Gastroesophageal sphincter (tissue), 3 donors: ENCODE data around the gene GMPR.

Experiments used
- CTCF ChIP-seq, 4 experiments: fragments of 200-600 bp in 2 of 4; fragments of 450-650 bp in 2 of 4; sonication (generic) in 1 of 4; IDR thresholded peaks; one replicate each; pipeline ENCODE4 v1.5.1; 2017 to 2019; ENCODE audit warnings: antibody characterized with exemption in 4 of 4, mild to moderate bottlenecking in 2 of 4, moderate library complexity in 2 of 4
- EP300 ChIP-seq: sonication (generic); formaldehyde crosslinking; IDR thresholded peaks from one replicate; pipeline ENCODE4 v1.6.1; 2017; ENCODE audit warnings: antibody characterized with exemption, mild to moderate bottlenecking
- POLR2A ChIP-seq, 2 donors: fragments of 450-650 bp; IDR thresholded peaks; one replicate each; pipeline ENCODE4 v1.6.1; 2017; ENCODE audit warnings: antibody characterized with exemption in 2 of 2, mild to moderate bottlenecking in 2 of 2, moderate library complexity in 1 of 2
- POLR2AphosphoS5 ChIP-seq: sonication (generic); formaldehyde crosslinking; IDR thresholded peaks from one replicate; pipeline ENCODE4 v1.6.1; 2017; ENCODE audit warnings: antibody characterized with exemption

GRCh38 chr6:16332175-16332542 is 93.8 kb downstream of the GMPR start:
- TF ChIP-seq CTCF (IDR thresholded peaks at IDR 0.05) (peak; percentile 91 to 94 (median 92)), EP300 (no peak), POLR2AphosphoS5 (no peak), POLR2A (IDR thresholded peaks at IDR 0.05) (no peak)
